ENCODE results near the gene DNAJB14.

Gene DNAJB14

DNA sequence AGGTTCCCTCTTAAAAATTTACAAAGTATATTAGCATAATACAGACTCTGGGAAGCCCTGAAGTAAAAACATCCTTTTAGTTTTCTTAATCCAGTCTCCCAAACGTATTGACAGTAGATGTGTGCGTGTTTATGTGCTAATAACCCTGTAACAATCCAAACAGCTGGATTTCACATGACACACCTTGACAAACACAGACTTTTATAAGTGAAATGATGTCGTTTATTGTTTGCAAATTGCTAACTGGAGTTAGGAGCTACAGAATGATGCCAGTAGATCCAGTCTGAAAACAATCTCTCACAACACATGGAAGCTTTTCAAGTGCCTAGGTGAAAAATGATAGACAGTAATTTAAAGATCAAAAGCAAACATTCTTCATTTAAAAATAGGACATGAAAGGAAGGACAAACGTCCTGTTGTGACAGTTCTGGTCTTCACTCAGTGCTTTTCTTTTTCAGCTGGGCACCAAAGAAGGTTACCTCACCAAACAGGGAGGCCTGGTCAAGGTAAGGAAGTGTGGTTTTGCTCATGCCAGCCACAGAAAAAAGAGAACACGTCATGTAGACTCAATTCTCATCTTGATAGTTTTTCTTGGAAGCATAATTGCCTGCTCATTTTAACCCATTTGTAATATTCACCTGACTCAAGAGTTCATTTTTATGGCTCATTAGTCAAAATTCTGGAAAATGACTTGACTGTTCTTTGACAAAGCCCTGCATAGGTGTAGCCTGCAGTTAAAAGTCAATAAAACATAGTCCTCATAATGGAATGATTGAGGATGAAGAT, 85.1 kb downstream of the DNAJB14 start:
- peak; percentile 64 for DNase-seq

- no peak for DNase-seq
Measured at GRCh38 chr4:99860521-99860920, 85.9 kb downstream of the DNAJB14 start.

DNA sequence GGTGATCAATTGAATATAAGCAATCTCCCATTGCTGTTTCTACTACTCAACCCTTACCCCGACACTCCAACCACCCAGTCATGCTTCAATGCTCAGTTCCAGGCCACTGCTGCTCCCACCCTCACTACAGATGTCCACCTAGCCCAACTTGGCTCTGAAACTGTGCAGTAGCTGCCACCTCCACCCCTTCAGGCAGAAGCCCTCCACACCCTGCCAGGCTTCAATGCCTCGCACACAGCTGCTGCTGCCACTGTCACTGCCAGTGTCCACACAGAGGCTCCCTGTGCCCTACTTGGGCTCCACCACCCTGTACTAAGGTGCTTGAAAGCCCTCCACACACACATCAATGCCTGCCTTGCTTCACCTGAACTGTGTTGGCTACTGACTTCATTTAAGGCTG, 86.8 kb downstream of the DNAJB14 start:
- DNase-seq, result no peak

DNA sequence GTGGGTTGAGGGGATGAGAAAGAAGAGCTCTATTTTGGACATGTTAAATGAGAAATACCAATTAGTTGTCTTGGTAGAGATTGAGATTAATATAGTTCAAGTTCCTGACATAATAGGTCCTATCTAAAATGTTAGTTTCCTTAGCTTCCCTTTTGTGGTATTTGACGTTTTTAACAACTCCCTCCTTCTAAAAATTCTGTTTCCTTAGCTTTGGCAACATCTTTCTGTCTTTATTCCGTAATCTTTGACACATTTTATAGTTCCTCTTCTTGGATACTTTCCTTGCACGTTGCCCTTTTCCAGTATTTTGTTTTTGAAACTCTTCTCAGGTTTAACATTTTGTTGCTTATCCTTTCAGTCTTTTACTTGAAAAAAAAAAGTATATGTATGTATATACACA, 89.1 kb downstream of the DNAJB14 start:
- DNase-seq, result no peak

GRCh38 chr4:99856166-99856565, 90.3 kb downstream of the DNAJB14 start:
- DNase-seq, result no peak

- DNase-seq, result no peak
Measured at GRCh38 chr4:99855678-99856077, 90.7 kb downstream of the DNAJB14 start.

DNA sequence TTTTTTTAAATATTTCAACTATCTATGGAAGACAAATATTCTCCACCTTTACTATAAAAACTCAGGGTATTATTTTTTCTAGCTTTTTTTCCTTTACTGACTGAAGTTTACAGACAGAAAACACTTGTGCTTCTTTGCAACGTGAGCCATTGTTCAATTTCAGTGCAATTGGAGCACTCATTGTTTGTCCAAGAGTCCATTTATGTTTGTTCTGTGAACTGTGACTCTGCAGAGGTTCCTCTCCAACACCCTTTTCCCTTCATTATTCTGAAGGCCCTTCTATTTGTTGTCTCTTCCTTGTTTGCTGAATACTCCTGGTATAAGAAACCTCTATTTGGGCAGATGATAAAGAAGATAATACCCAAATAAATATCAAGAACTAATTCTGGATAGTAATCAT, 92.4 kb downstream of the DNAJB14 start:
- peak; percentile 40 for DNase-seq

GRCh38 chr4:99853190-99853589, 93.2 kb downstream of the DNAJB14 start:
- no peak for DNase-seq

DNA sequence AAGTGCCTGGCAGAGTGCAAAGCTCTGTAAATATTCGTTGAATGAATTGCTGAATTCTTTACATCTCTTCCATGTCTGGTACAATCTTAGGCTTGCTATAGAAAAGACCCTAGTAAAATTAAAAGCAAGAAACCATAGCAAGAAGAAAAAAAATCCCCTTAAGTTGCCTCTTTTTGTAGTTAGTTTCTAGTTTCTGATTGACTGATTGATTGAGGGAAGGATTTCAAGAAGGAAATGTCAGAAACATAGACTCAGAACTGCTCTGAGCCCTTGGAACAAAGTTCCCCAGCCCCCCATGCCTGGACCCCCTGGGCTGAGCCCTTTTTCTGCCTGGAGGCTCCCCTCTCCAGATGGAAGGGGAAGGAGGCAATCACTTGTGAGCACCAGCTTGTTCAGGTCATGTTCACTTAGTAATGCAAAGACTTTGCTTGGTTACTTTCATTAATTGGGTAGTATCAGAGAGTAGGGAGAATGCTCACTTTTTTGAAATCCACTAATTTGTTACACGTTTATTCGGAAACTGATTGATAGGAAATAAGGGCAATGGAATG, 94.1 kb downstream of the DNAJB14 start:
- DNase-seq, result no peak

DNA sequence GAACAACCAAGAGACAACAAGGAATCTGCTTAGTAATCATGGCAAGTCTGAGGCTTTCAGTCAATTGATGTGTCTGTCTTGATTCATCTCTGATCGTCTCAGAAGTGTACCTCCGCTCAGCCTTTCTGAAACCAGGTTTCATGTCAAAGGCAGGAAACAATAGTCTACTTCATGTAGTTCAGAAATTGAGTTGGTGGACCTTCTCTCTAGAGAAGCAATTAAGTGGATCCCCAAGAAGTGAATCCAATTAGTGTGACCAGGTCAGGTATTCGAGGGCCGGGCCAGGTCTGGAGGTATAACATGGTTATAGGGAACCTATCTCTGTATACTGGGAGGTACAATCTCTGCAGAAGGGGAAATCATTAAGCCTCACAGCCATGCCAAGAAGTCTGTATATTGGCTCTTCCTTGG, 97.8 kb downstream of the DNAJB14 start:
- DNase-seq, result no peak

- DNase-seq, result no peak
Measured at GRCh38 chr4:99847362-99847976, 98.9 kb downstream of the DNAJB14 start.

- no peak for DNase-seq
Measured at GRCh38 chr4:99846891-99847290, 99.5 kb downstream of the DNAJB14 start.

All from NCI-H748 treated with DMSO at 0.1 percent for 48 hours (cell line).